Endodermal cell (in vitro differentiated cells): Measurements from ENCODE around the gene OR5K1. TPM values are rescaled to one million over a fixed set of nuclear protein-coding genes. Genes with fewer than 3 reads are reported as not detected.

Experiments
- DNase-seq: peaks from one replicate; pipeline ENCODE4 v3.0.0-alpha.2; 2017
- H3K27ac ChIP-seq: 2 replicates; pipeline ENCODE4 v1.5.1; 2013; ENCODE audit warnings: mild to moderate bottlenecking, low read depth, low read length, moderate library complexity
- H3K27me3 ChIP-seq: 2 replicates; pipeline ENCODE4 v1.6.1; 2013; ENCODE audit warnings: mild to moderate bottlenecking, low read length, moderate library complexity; ENCODE audit not compliant: insufficient read depth, control insufficient read depth, poor library complexity, severe bottlenecking
- H3K36me3 ChIP-seq: 2 replicates; pipeline ENCODE4 v1.7.0; 2013; ENCODE audit warnings: mild to moderate bottlenecking, low read length, moderate library complexity; ENCODE audit not compliant: control insufficient read depth, insufficient read depth
- H3K4me1 ChIP-seq: one replicate; pipeline ENCODE4 v1.7.0; 2013; ENCODE audit warnings: low read length; ENCODE audit not compliant: control insufficient read depth, insufficient read depth
- H3K4me3 ChIP-seq: 2 replicates; pipeline ENCODE4 v1.5.1; 2013; ENCODE audit warnings: mild to moderate bottlenecking, low read length, moderate library complexity
- H3K9ac ChIP-seq: 2 replicates; pipeline ENCODE4 v1.6.1; 2013; ENCODE audit warnings: mild to moderate bottlenecking, low read length, moderate library complexity; ENCODE audit not compliant: poor library complexity, severe bottlenecking; ENCODE audit errors: extremely low read depth
- H3K9me3 ChIP-seq: 2 replicates; pipeline ENCODE4 v1.6.1; 2013; ENCODE audit warnings: mild to moderate bottlenecking, low read length, moderate library complexity; ENCODE audit not compliant: control insufficient read depth
- H3K27ac Mint-ChIP-seq: 2 replicates; pipeline ENCODE4 v1.8.0; 2020; ENCODE audit warnings: mixed read lengths
- H3K27me3 Mint-ChIP-seq: 2 replicates; pipeline ENCODE4 v1.8.0; 2021; ENCODE audit warnings: mild to moderate bottlenecking, mixed read lengths; ENCODE audit not compliant: insufficient read depth
- H3K36me3 Mint-ChIP-seq: 2 replicates; pipeline ENCODE4 v1.8.0; 2020; ENCODE audit warnings: low read depth, mixed read lengths
- H3K4me1 Mint-ChIP-seq: 2 replicates; pipeline ENCODE4 v1.8.0; 2020; ENCODE audit warnings: mixed read lengths
- H3K4me3 Mint-ChIP-seq: 2 replicates; pipeline ENCODE4 v1.8.0; 2020; ENCODE audit warnings: mild to moderate bottlenecking, moderate library complexity, mixed read lengths
- H3K9me3 Mint-ChIP-seq: 2 replicates; pipeline ENCODE4 v1.8.0; 2020; ENCODE audit warnings: mild to moderate bottlenecking, mixed read lengths
- CTCF ChIP-seq: fragments of 200-600 bp; sonication (generic); conservative IDR thresholded peaks from 2 replicates; pipeline ENCODE4 v1.5.0; 2021; ENCODE audit warnings: antibody characterized with exemption, mild to moderate bottlenecking
- WGBS, 2 experiments: methylation state at CpG; one replicate each; pipeline versions ENCODE4 v1.1.5 to v1.1.7; 2013; ENCODE audit warnings: missing lambda C conversion rate in 2 of 2, mixed read lengths in 1 of 2; ENCODE audit not compliant: insufficient coverage in 1 of 2, insufficient read length in 1 of 2; 5-methylcytosine and 5-hydroxymethylcytosine counted together
- total RNA-seq, 2 donors: library from RNA; stranded (reverse); fragmentation: NEBNext Ultra II Directional in 1 of 2; extraction: Animal tissue kit (Norgen Biotek cat#: 25700) in 1 of 2; gene quantifications; 2 replicates in 1 of 2; 3 replicates in 1 of 2; pipeline ENCODE4 v1.2.1, GENCODE V29; 2021

The OR5K1 gene
- total RNA-seq, 2 donors from 2014 or later = not detected

GRCh38 chr3:98504539-98504938 is 41.5 kb downstream of the OR5K1 start:
- Histone ChIP-seq H3K9me3 (no peaks in the 10 kb centered on the region), H3K36me3 (no peaks in the 10 kb centered on the region), H3K27me3 (no peaks in the 10 kb centered on the region), H3K4me1 (no peaks in the 10 kb centered on the region), H3K4me3 (no peak overlapping the region), H3K27ac (no peak overlapping the region), H3K9ac (no peak overlapping the region)
- H3K27ac Mint-ChIP-seq = no peak overlapping the region
- no peaks in the 10 kb centered on the region for H3K4me1 Mint-ChIP-seq
- H3K27me3 Mint-ChIP-seq = no peaks in the 10 kb centered on the region
- no peaks in the 10 kb centered on the region for H3K9me3 Mint-ChIP-seq
- DNase-seq = no peak
- H3K4me3 Mint-ChIP-seq = no peak overlapping the region
- no peak for TF ChIP-seq CTCF
- H3K36me3 Mint-ChIP-seq = no peaks in the 10 kb centered on the region
- 96 to 100% methylated on average over 2 to 4 of the region's 4 CpGs for WGBS, 2 experiments

GRCh38 chr3:98508582-98508981 is 45.6 kb downstream of the OR5K1 start:
- Mint-ChIP-seq H3K36me3 (no peaks in the 10 kb centered on the region), H3K27me3 (no peaks in the 10 kb centered on the region), H3K9me3 (no peaks in the 10 kb centered on the region), H3K27ac (no peak overlapping the region), H3K4me3 (no peak overlapping the region), H3K4me1 (peaks cover 6% of the 10 kb centered on the region)
- Histone ChIP-seq H3K4me3 (no peak overlapping the region), H3K9ac (no peak overlapping the region), H3K27me3 (no peaks in the 10 kb centered on the region), H3K27ac (no peak overlapping the region), H3K4me1 (peaks cover 3% of the 10 kb centered on the region), H3K36me3 (no peaks in the 10 kb centered on the region), H3K9me3 (no peaks in the 10 kb centered on the region)
- no peak for DNase-seq
- TF ChIP-seq CTCF = no peak
- WGBS, 2 experiments = 96 to 100% methylated on average over 2 of the region's 2 CpGs

- no peak overlapping the region for H3K4me3 ChIP-seq
- 95 to 100% methylated on average over 1 to 3 of the region's 4 CpGs for WGBS, 2 experiments
Observed at GRCh38 chr3:98512576-98512975, 49.6 kb downstream of the OR5K1 start.

More at GRCh38 chr3:98512576-98512975, 49.6 kb downstream of the OR5K1 start:
- Histone ChIP-seq H3K9me3 (no peaks in the 10 kb centered on the region), H3K36me3 (peaks cover 18% of the 10 kb centered on the region), H3K4me1 (peaks cover 3% of the 10 kb centered on the region), H3K9ac (no peak overlapping the region), H3K27me3 (no peaks in the 10 kb centered on the region), H3K27ac (no peak overlapping the region)
- H3K27me3 Mint-ChIP-seq = no peaks in the 10 kb centered on the region
- peaks cover 12% of the 10 kb centered on the region for H3K36me3 Mint-ChIP-seq
- no peak for TF ChIP-seq CTCF
- DNase-seq = no peak
- H3K4me1 Mint-ChIP-seq = peaks cover 12% of the 10 kb centered on the region
- H3K4me3 Mint-ChIP-seq = no peak overlapping the region
- H3K27ac Mint-ChIP-seq = no peak overlapping the region
- no peaks in the 10 kb centered on the region for H3K9me3 Mint-ChIP-seq
